Gastrocnemius medialis (tissue), 4 donors: ENCODE measurements around the gene SLC6A6.

Experiments
- CTCF ChIP-seq, 5 experiments: fragments of 450-650 bp in 3 of 5; fragments of 200-600 bp in 2 of 5; sonication (generic) in 2 of 5; IDR thresholded peaks in 4 of 5; conservative IDR thresholded peaks in 1 of 5; 1 replicate in 4 of 5; 2 replicates in 1 of 5; pipeline ENCODE4 v1.5.1; 2016 to 2019; ENCODE audit warnings: antibody characterized with exemption in 5 of 5, mild to moderate bottlenecking in 3 of 5, moderate library complexity in 3 of 5
- POLR2A ChIP-seq, 2 donors: fragments of 450-650 bp; IDR thresholded peaks; one replicate each; pipeline ENCODE4 v1.6.1; 2017; ENCODE audit warnings: antibody characterized with exemption in 2 of 2, mild to moderate bottlenecking in 2 of 2, moderate library complexity in 2 of 2

- TF ChIP-seq CTCF (IDR thresholded peaks at IDR 0.05 in 4 of 5, conservative IDR thresholded peaks at IDR 0.05 in 1 of 5) (no peak), POLR2A (IDR thresholded peaks at IDR 0.05) (no peak)
Measured at GRCh38 chr3:14424711-14425580, 22.5 kb downstream of the SLC6A6 start.
